Stimulated activated CD8-positive, alpha-beta memory T cell treated with anti-CD3 and anti-CD28 coated beads, Interleukin-7, amount 100 ng/mL, for 1 hour (primary cell): ENCODE measurements around the gene KCNN3.

ENCODE experiments used
- DNase-seq, 2 donors: peaks; one replicate each; pipeline ENCODE4 v3.0.0-alpha.2; 2020; ENCODE audit warnings: low read depth in 2 of 2

The KCNN3 gene

GRCh38 chr1:154661110-154661509 is 209.0 kb downstream of the KCNN3 start:
- DNase-seq: no peak

GRCh38 chr1:154659823-154660592 is 210.1 kb downstream of the KCNN3 start:
- no peak for DNase-seq

GRCh38 chr1:154657556-154657955 is 212.5 kb downstream of the KCNN3 start:
- DNase-seq: no peak

GRCh38 chr1:154652893-154653292 is 217.2 kb downstream of the KCNN3 start:
- no peak for DNase-seq
